GM12891 (cell line): Measurements from ENCODE around the gene MYD88.

Source experiments
- DNase-seq: peaks from one replicate; pipeline ENCODE4 v3.0.0; 2011; ENCODE audit warnings: low spot score; ENCODE audit not compliant: insufficient read length
- FAIRE-seq: peaks from 2 replicates; lab custom pipeline; 2011; peaks lifted over from hg19 to GRCh38; lab: Jason Lieb, UNC
- PAX5 ChIP-seq: IDR thresholded peaks from 2 replicates; pipeline ENCODE4 v1.6.1; 2011; ENCODE audit warnings: low read length, moderate library complexity, mild to moderate bottlenecking; ENCODE audit not compliant: insufficient read depth, severe bottlenecking
- POLR2A ChIP-seq: IDR thresholded peaks from 2 replicates; pipeline ENCODE4 v1.6.1; 2011; ENCODE audit warnings: low read depth, low read length, control low read depth
- POLR2AphosphoS5 ChIP-seq: IDR thresholded peaks from 2 replicates; pipeline ENCODE4 v1.6.1; 2011; ENCODE audit warnings: low read depth, low read length, control low read depth
- POU2F2 ChIP-seq: IDR thresholded peaks from 2 replicates; pipeline ENCODE4 v1.6.1; 2011; ENCODE audit warnings: low read depth, mild to moderate bottlenecking, control low read depth, low read length, moderate library complexity
- SPI1 ChIP-seq: IDR thresholded peaks from 2 replicates; pipeline ENCODE4 v1.6.1; 2011; ENCODE audit warnings: low read depth, low read length, control low read depth
- TAF1 ChIP-seq: IDR thresholded peaks from 2 replicates; pipeline ENCODE4 v1.6.1; 2011; ENCODE audit warnings: low read depth, low read length, control low read depth

Gene MYD88

GRCh38 chr3:38141952-38142273 is 3.5 kb downstream of the MYD88 start:
- no peak for DNase-seq
- TF ChIP-seq POLR2AphosphoS5 (no peak), POU2F2 (no peak), PAX5 (no peak), POLR2A (no peak), SPI1 (no peak), TAF1 (no peak)
- no peak for FAIRE-seq

- TF ChIP-seq POLR2A (no peak), POU2F2 (no peak), TAF1 (no peak), POLR2AphosphoS5 (no peak), PAX5 (no peak), SPI1 (no peak)
- DNase-seq (no peak), FAIRE-seq (no peak)
These were observed 4.5 kb downstream of the MYD88 start for GRCh38 chr3:38142959-38143358.

- DNase-seq (no peak), FAIRE-seq (no peak)
- no peak for TF ChIP-seq POU2F2
- no peak for TF ChIP-seq SPI1
- TF ChIP-seq POLR2A: no peak
- no peak for TF ChIP-seq TAF1
- no peak for TF ChIP-seq PAX5
- TF ChIP-seq POLR2AphosphoS5: no peak
These were observed 5.0 kb downstream of the MYD88 start for GRCh38 chr3:38143511-38143910.

- FAIRE-seq (no peak), DNase-seq (no peak)
- no peak for TF ChIP-seq TAF1
- TF ChIP-seq POLR2A: no peak
- TF ChIP-seq PAX5: no peak
- TF ChIP-seq SPI1: no peak
- no peak for TF ChIP-seq POLR2AphosphoS5
- TF ChIP-seq POU2F2: no peak
These were observed 8.0 kb downstream of the MYD88 start for GRCh38 chr3:38146504-38146903.

- no peak for FAIRE-seq
- DNase-seq: no peak
- TF ChIP-seq PAX5: no peak
These were observed 9.0 kb downstream of the MYD88 start for GRCh38 chr3:38147421-38147820.

GRCh38 chr3:38148311-38148882 is 9.9 kb downstream of the MYD88 start:
- DNase-seq (no peak), FAIRE-seq (no peak)
- no peak for TF ChIP-seq PAX5

- FAIRE-seq (no peak), DNase-seq (no peak)
- peak; percentile 17; the same call in 1 of the 2 replicates for TF ChIP-seq SPI1
- TF ChIP-seq TAF1: no peak
- TF ChIP-seq POU2F2: no peak
- TF ChIP-seq PAX5: no peak
These were observed 11.2 kb downstream of the MYD88 start for GRCh38 chr3:38149708-38150107.

GRCh38 chr3:38150780-38151528 is 12.5 kb downstream of the MYD88 start:
- TF ChIP-seq SPI1 (no peak), PAX5 (no peak), TAF1 (no peak), POLR2AphosphoS5 (no peak), POU2F2 (no peak), POLR2A (no peak)

GRCh38 chr3:38151667-38152265 is 13.3 kb downstream of the MYD88 start:
- no peak for DNase-seq

More at GRCh38 chr3:38150780-38151528, 12.5 kb downstream of the MYD88 start:
- FAIRE-seq: no peak
- DNase-seq: no peak

GRCh38 chr3:38152609-38153008 is 14.1 kb downstream of the MYD88 start:
- FAIRE-seq: no peak
- TF ChIP-seq POU2F2: no peak
- no peak for TF ChIP-seq TAF1
- no peak for TF ChIP-seq POLR2AphosphoS5
- no peak for TF ChIP-seq PAX5
- no peak for DNase-seq

More at GRCh38 chr3:38151667-38152265, 13.3 kb downstream of the MYD88 start:
- no peak for TF ChIP-seq POLR2A
- no peak for TF ChIP-seq TAF1
- TF ChIP-seq SPI1: peak; percentile 74
- no peak for TF ChIP-seq POLR2AphosphoS5
- FAIRE-seq: peak; percentile 83
